Measurements from ENCODE around the gene PRKAR2B. TPM values are rescaled to one million over a fixed set of nuclear protein-coding genes. Genes with fewer than 3 reads are reported as not detected.

The PRKAR2B gene
- total RNA-seq, 4 donors from 2014 or later, result 89.5 to 127 (median 102) TPM

DNA sequence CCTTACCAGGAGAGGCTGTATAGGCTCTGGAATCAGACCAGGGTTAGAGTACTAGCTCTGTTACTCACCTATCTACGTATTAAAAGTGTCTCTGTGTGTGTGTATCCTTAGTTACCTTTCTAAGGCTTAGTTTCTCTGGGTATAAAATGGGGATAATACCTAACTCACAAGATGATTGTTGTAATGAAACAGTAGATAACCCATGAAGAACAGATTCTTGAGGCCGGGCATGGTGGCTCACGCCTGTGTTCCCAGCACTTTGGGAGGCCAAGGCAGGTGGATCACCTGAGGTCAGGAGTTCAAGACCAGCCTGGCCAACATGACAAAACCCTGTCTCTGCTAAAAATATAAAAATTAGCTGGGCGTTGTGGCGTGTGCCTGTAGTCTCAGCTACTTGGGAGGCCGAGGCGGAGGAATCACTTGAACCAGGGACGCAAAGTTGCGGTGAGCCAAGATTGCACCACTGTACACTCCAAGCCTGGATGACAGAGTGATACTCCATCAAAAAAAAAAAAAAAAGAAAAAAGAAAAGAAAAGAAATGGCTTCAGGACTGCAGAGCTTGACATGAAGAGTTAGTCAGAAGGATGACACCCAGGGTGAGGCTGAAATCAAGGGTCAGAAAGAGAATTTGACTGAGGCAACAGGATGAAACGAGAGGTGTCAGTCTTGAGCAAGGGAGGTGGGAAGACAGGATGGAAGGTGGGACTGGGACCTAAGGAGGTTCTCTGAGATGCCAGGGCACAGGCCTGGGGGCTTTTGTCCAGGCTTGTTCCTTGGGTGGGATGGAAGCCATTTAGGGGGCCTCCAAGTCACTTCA lies 33.4 kb downstream of the PRKAR2B start:
- intact Hi-C loops (cut with DNase I), result no loop called here
- H3K36me3 ChIP-seq, result no peaks in the 10 kb centered on the region
- no peak overlapping the region for H3K4me3 ChIP-seq
- peaks cover 3 to 22% (median 14%) of the 10 kb centered on the region in 4 donors for H3K4me1 ChIP-seq
- no peak for TF ChIP-seq POLR2A (IDR thresholded peaks at IDR 0.05; ENCODE audit: low read depth)
- TF ChIP-seq, protein P1, sequence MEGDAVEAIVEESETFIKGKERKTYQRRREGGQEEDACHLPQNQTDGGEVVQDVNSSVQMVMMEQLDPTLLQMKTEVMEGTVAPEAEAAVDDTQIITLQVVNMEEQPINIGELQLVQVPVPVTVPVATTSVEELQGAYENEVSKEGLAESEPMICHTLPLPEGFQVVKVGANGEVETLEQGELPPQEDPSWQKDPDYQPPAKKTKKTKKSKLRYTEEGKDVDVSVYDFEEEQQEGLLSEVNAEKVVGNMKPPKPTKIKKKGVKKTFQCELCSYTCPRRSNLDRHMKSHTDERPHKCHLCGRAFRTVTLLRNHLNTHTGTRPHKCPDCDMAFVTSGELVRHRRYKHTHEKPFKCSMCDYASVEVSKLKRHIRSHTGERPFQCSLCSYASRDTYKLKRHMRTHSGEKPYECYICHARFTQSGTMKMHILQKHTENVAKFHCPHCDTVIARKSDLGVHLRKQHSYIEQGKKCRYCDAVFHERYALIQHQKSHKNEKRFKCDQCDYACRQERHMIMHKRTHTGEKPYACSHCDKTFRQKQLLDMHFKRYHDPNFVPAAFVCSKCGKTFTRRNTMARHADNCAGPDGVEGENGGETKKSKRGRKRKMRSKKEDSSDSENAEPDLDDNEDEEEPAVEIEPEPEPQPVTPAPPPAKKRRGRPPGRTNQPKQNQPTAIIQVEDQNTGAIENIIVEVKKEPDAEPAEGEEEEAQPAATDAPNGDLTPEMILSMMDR (IDR thresholded peaks at IDR 0.05), result no peak
- TF ChIP-seq POLR2AphosphoS5 (IDR thresholded peaks at IDR 0.05), result no peak
- TF ChIP-seq EP300 (IDR thresholded peaks at IDR 0.05), result no peak
- WGBS, result 91% methylated on average over 10 of the region's 10 CpGs
- no peak for DNase-seq (ENCODE audit: extremely low spot score)
- H3K27ac ChIP-seq (replicated peaks in 1 of 4), result no peak overlapping the region
- H3K9me3 ChIP-seq, result no peaks in the 10 kb centered on the region
- no peaks in the 10 kb centered on the region for H3K27me3 ChIP-seq

DNA sequence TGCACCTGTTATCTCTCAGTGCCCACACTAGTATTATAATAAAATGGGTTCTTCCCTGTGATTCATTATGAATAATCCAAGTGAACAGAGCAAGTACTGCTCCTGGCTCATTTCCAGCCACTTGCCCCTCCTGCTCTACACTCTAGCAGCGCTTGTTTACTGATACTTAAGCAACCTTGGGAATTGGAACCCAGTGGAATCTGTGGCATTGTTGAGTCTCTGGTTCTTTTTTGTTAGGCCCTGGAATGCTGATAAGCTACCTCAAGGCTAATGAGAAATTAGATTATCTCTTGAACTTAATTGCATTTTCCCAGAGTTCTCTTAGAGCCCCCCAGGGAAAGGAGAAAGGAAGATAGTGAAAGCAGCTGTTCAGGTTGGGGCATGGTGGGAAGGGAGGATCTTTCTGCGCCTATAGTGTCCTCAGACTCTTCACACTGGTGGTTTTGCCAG lies 34.0 kb downstream of the PRKAR2B start:
- intact Hi-C loops (cut with DNase I), result no loop called here
- no peak overlapping the region for H3K27ac ChIP-seq (replicated peaks in 1 of 4)
- DNase-seq (ENCODE audit: extremely low spot score), result no peak
- H3K9me3 ChIP-seq, result no peaks in the 10 kb centered on the region
- H3K4me1 ChIP-seq, result peaks cover 3 to 19% (median 11%) of the 10 kb centered on the region in 4 donors
- H3K4me3 ChIP-seq, result no peak overlapping the region
- no peaks in the 10 kb centered on the region for H3K27me3 ChIP-seq
- no peaks in the 10 kb centered on the region for H3K36me3 ChIP-seq
- TF ChIP-seq, protein P1 (IDR thresholded peaks at IDR 0.05), result no peak
- TF ChIP-seq POLR2A (IDR thresholded peaks at IDR 0.05; ENCODE audit: low read depth) (no peak), EP300 (IDR thresholded peaks at IDR 0.05) (no peak), POLR2AphosphoS5 (IDR thresholded peaks at IDR 0.05) (no peak)
- WGBS, result 87% methylated on average over 2 of the region's 2 CpGs

DNA sequence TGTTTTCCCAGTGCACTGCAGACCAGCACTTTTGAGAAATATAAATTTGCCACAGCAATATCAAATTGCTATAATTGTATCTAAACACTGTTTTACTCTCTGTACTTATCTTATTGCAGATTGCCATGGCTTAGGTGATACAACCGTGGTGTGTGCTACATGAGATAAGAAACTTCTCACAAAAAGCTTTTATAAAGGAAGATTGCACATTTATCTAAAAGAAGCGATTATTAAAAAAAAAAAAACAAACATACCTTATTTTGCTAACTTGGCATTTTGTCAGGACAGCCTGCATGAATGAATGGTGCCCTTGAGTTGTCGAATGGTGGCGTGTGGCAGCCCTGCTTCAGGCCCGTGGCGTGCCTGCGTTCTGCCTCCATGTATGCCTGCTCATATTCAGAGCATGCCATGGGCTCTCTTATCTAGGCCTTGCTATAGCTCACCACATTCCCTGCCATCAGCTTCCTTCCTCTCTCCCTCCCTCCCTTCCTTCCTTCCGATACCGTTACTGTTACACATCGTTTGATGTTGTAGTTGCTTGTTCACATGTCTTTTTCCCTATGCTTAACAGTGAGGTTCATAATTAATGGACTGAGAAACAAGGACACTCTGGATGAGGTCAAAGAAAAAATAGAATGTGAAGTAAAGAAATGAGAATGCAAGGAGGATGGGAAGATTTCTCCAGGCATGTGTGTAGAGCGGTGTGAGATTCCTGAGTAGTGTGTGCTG lies 34.9 kb downstream of the PRKAR2B start:
- TF ChIP-seq EP300 (IDR thresholded peaks at IDR 0.05), result no peak
- no peak for TF ChIP-seq POLR2A (IDR thresholded peaks at IDR 0.05; ENCODE audit: low read depth)
- no peak for TF ChIP-seq POLR2AphosphoS5 (IDR thresholded peaks at IDR 0.05)
- no peak for DNase-seq (ENCODE audit: extremely low spot score)
- 88% methylated on average over 11 of the region's 11 CpGs for WGBS

DNA sequence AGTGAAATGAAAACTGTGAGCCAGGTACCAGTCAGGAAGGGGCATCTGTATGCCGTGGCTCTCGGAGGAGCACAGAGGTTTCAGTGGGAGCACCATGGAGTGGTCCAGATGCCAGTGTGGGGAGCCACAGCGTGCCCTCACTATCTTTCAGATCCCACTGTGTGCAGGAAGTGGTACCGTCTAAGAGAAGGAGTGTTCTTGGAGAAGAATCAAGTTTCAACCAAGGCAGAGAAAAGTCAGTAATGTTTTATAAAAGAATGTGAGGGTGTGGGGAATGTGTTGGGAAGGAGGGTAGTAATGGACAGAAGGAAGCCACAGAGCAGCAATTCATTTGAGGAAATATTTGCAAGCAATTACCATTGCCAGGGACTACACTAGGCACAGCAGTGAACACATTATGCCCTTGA lies 35.6 kb downstream of the PRKAR2B start:
- no peak overlapping the region for H3K27ac ChIP-seq (replicated peaks in 1 of 4)
- H3K4me3 ChIP-seq, result no peak overlapping the region
- no peaks in the 10 kb centered on the region for H3K27me3 ChIP-seq
- WGBS, result 90% methylated on average over 4 of the region's 4 CpGs
- no peaks in the 10 kb centered on the region for H3K36me3 ChIP-seq
- DNase-seq (ENCODE audit: extremely low spot score), result no peak
- TF ChIP-seq POLR2AphosphoS5 (IDR thresholded peaks at IDR 0.05), result no peak
- TF ChIP-seq, protein P1 (IDR thresholded peaks at IDR 0.05), result no peak
- TF ChIP-seq EP300 (IDR thresholded peaks at IDR 0.05), result no peak
- no peak for TF ChIP-seq POLR2A (IDR thresholded peaks at IDR 0.05; ENCODE audit: low read depth)
- peaks cover 3 to 19% (median 11%) of the 10 kb centered on the region in 4 donors for H3K4me1 ChIP-seq
- no peaks in the 10 kb centered on the region for H3K9me3 ChIP-seq
- intact Hi-C loops (cut with DNase I), result no loop called here

More for the DNA sequence above, 34.9 kb downstream of the PRKAR2B start:
- intact Hi-C loops (cut with DNase I), result no loop called here
- Histone ChIP-seq H3K4me3 (no peak overlapping the region), H3K27me3 (no peaks in the 10 kb centered on the region), H3K36me3 (no peaks in the 10 kb centered on the region), H3K4me1 (peaks cover 3 to 19% (median 11%) of the 10 kb centered on the region in 4 donors), H3K9me3 (no peaks in the 10 kb centered on the region), H3K27ac (replicated peaks in 1 of 4) (no peak overlapping the region)

DNA sequence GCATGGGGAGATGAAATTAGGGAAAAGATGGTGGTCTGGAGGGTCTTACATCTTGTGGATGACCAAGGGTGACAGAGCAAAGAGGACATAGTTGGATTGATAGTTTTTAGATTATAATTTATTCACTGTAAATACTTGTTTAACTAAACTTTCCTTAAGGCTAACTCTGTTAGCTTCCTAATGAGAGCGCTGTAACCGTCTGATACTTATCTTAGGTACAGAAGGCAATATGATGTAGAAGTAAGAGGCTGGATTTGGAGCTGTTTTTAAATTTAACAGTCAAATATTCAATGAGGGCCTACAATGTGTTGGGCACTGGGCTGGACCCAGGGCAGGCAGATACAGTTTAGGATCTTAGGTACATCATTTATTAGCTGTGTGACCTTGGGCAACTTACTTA lies 36.0 kb downstream of the PRKAR2B start:
- TF ChIP-seq EP300 (IDR thresholded peaks at IDR 0.05), result no peak
- TF ChIP-seq, protein P1 (IDR thresholded peaks at IDR 0.05), result no peak
- no peak for TF ChIP-seq POLR2A (IDR thresholded peaks at IDR 0.05; ENCODE audit: low read depth)
- no peak for TF ChIP-seq POLR2AphosphoS5 (IDR thresholded peaks at IDR 0.05)
- peaks cover 3 to 19% (median 11%) of the 10 kb centered on the region in 4 donors for H3K4me1 ChIP-seq
- H3K36me3 ChIP-seq, result no peaks in the 10 kb centered on the region
- intact Hi-C loops (cut with DNase I), result no loop called here
- DNase-seq (ENCODE audit: extremely low spot score), result no peak
- H3K27me3 ChIP-seq, result no peaks in the 10 kb centered on the region
- no peak overlapping the region for H3K4me3 ChIP-seq
- no peak overlapping the region for H3K27ac ChIP-seq (replicated peaks in 1 of 4)
- WGBS, result 98% methylated on average over 2 of the region's 2 CpGs
- no peaks in the 10 kb centered on the region for H3K9me3 ChIP-seq
